ENCODE data around the gene SUGCT.

SUGCT gene

DNA sequence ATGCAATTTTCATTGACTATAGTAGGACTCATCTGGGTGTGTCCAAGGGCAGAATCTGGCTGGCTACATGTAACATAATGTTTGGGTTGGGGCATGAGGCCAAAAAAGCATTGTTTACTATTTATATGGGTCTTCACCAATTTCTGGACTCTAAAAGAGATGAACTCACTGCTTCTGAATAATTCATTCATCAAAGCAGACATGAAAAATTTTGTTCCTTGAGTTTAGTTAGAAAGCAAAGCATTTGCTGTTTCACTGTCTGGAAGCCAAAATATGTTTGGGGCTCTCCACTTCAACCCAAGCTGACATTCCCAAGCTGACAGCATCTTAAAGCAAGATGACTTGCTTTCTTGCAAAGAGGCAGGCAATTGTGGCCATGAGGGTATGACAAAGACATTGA is 670.6 kb downstream of the SUGCT start:
- H3K27me3 Mint-ChIP-seq (ENCODE audit: low read depth), result no peaks in the 10 kb centered on the region
- H3K27ac Mint-ChIP-seq, result no peak overlapping the region
- no peak overlapping the region for H3K4me3 Mint-ChIP-seq

DNA sequence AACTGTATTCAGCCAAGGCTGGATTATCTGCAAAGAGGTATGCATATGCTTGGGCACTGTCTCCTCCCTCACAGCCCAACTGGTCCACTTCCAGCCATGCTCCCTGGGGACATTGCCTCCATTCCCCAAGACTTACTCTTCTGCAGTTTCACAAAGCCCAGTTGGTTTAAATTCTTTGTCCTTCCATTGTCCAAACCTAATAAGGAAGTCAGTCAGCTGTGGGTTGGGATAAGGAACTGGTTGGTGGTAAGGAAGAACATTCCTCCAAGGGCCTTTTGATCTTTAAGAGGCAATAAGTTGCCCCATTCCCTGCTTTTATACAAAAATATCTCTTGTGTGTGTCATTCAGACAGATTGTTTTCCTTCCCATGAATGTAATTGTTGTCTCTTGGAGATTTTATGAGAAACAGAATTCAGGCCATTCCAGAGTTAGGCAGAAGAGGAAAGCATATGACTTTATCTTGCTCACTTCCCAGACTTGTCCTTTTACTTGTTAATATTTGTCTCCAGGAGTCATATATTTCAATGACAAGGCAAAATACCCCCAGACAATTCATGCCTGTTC is 673.7 kb downstream of the SUGCT start:
- TF ChIP-seq CTCF (IDR thresholded peaks at IDR 0.05; ENCODE audit: unreplicated experiment in 3 of 3), result no peak
- no peaks in the 10 kb centered on the region for H3K36me3 Mint-ChIP-seq (ENCODE audit: low read depth)
- H3K4me3 Mint-ChIP-seq, result no peak overlapping the region
- no peaks in the 10 kb centered on the region for H3K4me1 Mint-ChIP-seq
- no peak overlapping the region for H3K27ac Mint-ChIP-seq
- no peaks in the 10 kb centered on the region for H3K27me3 Mint-ChIP-seq (ENCODE audit: low read depth)
- H3K9me3 Mint-ChIP-seq, result peaks cover 23% of the 10 kb centered on the region

More for the DNA sequence above, 670.6 kb downstream of the SUGCT start:
- no peaks in the 10 kb centered on the region for H3K9me3 Mint-ChIP-seq
- TF ChIP-seq CTCF (IDR thresholded peaks at IDR 0.05; ENCODE audit: unreplicated experiment in 3 of 3), result no peak
- no peaks in the 10 kb centered on the region for H3K4me1 Mint-ChIP-seq
- no peaks in the 10 kb centered on the region for H3K36me3 Mint-ChIP-seq (ENCODE audit: low read depth)

GRCh38 chr7:40810274-40810673 is 675.5 kb downstream of the SUGCT start:
- H3K9me3 Mint-ChIP-seq, result peaks cover 31% of the 10 kb centered on the region
- H3K27ac Mint-ChIP-seq, result no peak overlapping the region
- TF ChIP-seq CTCF (IDR thresholded peaks at IDR 0.05; ENCODE audit: unreplicated experiment in 3 of 3), result no peak
- H3K36me3 Mint-ChIP-seq (ENCODE audit: low read depth), result no peaks in the 10 kb centered on the region
- H3K4me1 Mint-ChIP-seq, result no peaks in the 10 kb centered on the region
- no peak overlapping the region for H3K4me3 Mint-ChIP-seq
- H3K27me3 Mint-ChIP-seq (ENCODE audit: low read depth), result no peaks in the 10 kb centered on the region

GRCh38 chr7:40811666-40812065 is 676.9 kb downstream of the SUGCT start:
- Mint-ChIP-seq H3K9me3 (peaks cover 34% of the 10 kb centered on the region), H3K27me3 (ENCODE audit: low read depth) (no peaks in the 10 kb centered on the region), H3K4me1 (no peaks in the 10 kb centered on the region), H3K27ac (no peak overlapping the region), H3K36me3 (ENCODE audit: low read depth) (no peaks in the 10 kb centered on the region), H3K4me3 (no peak overlapping the region)
- no peak for TF ChIP-seq CTCF (IDR thresholded peaks at IDR 0.05; ENCODE audit: unreplicated experiment in 3 of 3)

GRCh38 chr7:40815022-40815421 is 680.2 kb downstream of the SUGCT start:
- H3K4me1 Mint-ChIP-seq, result no peaks in the 10 kb centered on the region
- TF ChIP-seq CTCF (IDR thresholded peaks at IDR 0.05; ENCODE audit: unreplicated experiment in 3 of 3), result no peak
- no peak overlapping the region for H3K4me3 Mint-ChIP-seq
- H3K9me3 Mint-ChIP-seq, result peaks cover 46% of the 10 kb centered on the region
- no peaks in the 10 kb centered on the region for H3K36me3 Mint-ChIP-seq (ENCODE audit: low read depth)
- H3K27me3 Mint-ChIP-seq (ENCODE audit: low read depth), result no peaks in the 10 kb centered on the region
- H3K27ac Mint-ChIP-seq, result no peak overlapping the region

DNA sequence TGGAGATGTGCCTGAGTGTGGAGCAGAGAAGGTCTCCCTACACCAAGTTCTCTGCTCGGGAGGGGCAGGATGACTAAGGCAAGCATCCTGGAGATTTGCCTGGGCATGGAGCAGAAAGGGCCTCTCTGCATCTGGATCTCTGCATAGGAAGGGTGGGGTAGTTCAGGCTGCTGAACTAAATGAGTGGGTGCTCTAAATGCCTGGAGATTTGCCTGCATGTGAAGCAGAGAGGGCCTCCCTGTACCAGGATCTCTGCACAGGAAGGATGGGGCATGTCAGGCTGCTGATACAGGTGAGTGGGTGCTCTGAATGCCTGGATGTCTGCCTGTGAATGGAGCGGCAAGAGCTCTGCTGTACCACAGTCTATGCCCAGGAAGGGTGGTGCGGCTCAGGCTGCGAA is 680.7 kb downstream of the SUGCT start:
- H3K9me3 Mint-ChIP-seq, result peaks cover 46% of the 10 kb centered on the region
- no peaks in the 10 kb centered on the region for H3K4me1 Mint-ChIP-seq
- no peak for TF ChIP-seq CTCF (IDR thresholded peaks at IDR 0.05; ENCODE audit: unreplicated experiment in 3 of 3)
- H3K4me3 Mint-ChIP-seq, result no peak overlapping the region
- no peak overlapping the region for H3K27ac Mint-ChIP-seq
- no peaks in the 10 kb centered on the region for H3K27me3 Mint-ChIP-seq (ENCODE audit: low read depth)
- no peaks in the 10 kb centered on the region for H3K36me3 Mint-ChIP-seq (ENCODE audit: low read depth)
